GM13976 (cell line): ENCODE data around the gene SIDT2.

Source experiments
- DNase-seq: peaks from one replicate; pipeline ENCODE4 v3.0.0; 2012; ENCODE audit warnings: low spot score
- CTCF ChIP-seq: IDR thresholded peaks from 2 replicates; pipeline ENCODE4 v1.5.1; 2012; ENCODE audit warnings: borderline replicate concordance, mild to moderate bottlenecking; ENCODE audit not compliant: insufficient read depth; ENCODE audit errors: extremely low read depth, missing control alignments, control extremely low read depth
- in situ Hi-C: fragments of 300-500 bp; cut with MboI; formaldehyde crosslinking; loops from one replicate; pipeline ENCODE4 v1.12.0; 2022; ENCODE audit warnings: low sequenced_read_pairs, mixed read lengths, inconsistent platforms; ENCODE audit not compliant: unreplicated experiment

SIDT2 gene

GRCh38 chr11:117214404-117215110 lies 36.0 kb downstream of the SIDT2 start:
- TF ChIP-seq CTCF = no peak
- DNase-seq = no peak

GRCh38 chr11:117217141-117218084 lies 38.9 kb downstream of the SIDT2 start:
- TF ChIP-seq CTCF = no peak
- no peak for DNase-seq
- in situ Hi-C loops = no loop called here

More at GRCh38 chr11:117214404-117215110, 36.0 kb downstream of the SIDT2 start:
- in situ Hi-C loops = no loop called here

GRCh38 chr11:117218133-117218915 lies 39.8 kb downstream of the SIDT2 start:
- in situ Hi-C loops = no loop called here
- no peak for DNase-seq
- TF ChIP-seq CTCF = no peak

- no peak for TF ChIP-seq CTCF
- in situ Hi-C loops = no loop called here
These were observed 40.5 kb downstream of the SIDT2 start for GRCh38 chr11:117219001-117219400.

GRCh38 chr11:117219455-117219854 lies 40.9 kb downstream of the SIDT2 start:
- no peak for DNase-seq
- no peak for TF ChIP-seq CTCF
- in situ Hi-C loops = no loop called here

More at GRCh38 chr11:117219001-117219400, 40.5 kb downstream of the SIDT2 start:
- no peak for DNase-seq

GRCh38 chr11:117219995-117220394 lies 41.5 kb downstream of the SIDT2 start:
- no peak for DNase-seq
- in situ Hi-C loops = loop anchor here (10.0 kb wide), 1 partner anchor 335 kb away; no protein-coding TSS in a partner anchor
- TF ChIP-seq CTCF = no peak
